ENCODE data around the gene CHDH.

The CHDH gene

DNA sequence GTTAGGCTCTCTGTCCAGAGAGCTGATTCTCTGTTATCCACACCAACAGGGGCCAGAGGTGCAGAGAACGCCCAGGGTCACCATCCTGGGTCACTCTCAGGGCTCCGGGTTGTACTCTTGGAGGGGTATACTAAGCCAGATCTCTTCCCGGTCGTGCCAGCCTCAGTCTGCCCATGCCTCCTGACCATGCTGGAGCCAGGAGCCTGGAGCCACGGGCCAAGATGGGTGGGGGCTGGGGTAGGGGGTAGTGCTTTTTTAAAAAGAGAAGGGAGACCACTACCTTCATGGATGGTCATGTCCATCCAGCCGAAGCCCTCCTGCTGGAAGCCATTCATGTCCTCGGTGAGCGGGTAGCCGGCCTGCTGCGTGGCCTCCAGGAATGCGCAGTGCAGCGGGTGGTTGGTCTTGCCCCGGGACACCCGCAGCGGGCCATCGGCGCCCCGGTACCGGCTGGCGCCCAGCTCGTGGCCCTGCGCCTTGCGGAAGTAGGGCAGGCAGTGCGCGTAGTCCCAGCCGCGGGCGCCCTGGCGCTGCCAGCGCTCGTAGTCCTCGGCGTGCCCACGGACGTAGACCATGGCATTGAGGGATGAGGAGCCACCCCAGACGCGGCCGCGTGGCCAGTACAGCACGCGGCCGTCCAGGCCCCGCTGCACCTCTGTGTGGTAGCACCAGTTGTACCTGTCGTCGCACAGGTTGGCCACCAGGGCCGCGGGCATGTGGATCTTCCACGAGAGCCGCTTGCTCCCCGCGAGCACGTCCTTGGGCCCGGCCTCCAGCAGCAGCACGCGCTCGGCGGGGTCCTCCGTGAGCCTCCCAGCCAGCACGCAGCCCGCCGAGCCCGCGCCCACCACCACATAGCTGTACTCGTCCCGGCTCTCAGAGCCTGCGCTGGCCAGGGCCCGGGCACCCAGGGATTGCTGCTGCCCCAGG lies 22.9 kb downstream of the CHDH start:
- no peak for DNase-seq

DNA sequence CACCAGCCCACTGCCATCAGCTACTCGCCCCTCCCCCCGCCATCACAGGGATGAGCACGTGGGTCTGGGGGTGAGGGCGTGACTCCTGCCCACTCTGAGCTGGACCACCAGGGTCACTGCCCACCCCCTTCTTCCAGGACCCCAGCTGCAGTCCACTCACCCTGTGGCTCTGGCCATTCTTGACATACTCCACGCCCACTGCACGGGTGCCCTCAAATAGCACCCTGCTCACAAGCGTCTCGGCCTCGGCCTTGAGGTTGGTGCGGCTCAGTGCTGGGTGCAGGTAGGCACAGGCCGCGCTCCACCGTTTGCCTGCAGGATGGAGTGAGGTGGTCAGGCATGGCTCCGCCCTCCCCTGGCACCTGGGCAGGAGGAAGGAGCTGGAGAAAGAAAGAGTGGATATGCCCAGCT lies 23.9 kb downstream of the CHDH start:
- no peak for DNase-seq

DNA sequence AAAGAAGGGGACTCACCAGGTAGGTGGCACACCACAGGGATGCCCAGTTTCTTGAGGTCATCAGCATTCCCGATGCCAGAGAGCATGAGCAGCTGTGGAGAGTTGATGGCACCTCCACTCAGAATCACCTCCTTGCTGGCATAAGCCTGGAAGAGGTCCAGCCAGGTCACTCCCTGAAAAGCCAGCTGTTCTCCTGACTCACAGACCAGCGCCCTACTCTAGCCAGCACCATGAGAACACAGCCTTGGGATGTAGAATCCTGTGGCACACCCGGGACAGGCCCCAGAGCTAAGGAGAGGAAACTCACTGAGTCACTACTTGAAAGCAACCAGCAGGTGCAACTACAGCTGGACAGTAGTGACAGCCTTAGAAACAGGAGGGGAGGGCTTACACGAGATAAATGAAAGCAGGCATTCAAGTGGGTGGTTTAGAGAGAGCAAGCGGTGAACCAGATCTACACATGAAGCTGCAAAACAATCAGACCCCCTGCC lies 24.5 kb downstream of the CHDH start:
- DNase-seq: no peak

DNA sequence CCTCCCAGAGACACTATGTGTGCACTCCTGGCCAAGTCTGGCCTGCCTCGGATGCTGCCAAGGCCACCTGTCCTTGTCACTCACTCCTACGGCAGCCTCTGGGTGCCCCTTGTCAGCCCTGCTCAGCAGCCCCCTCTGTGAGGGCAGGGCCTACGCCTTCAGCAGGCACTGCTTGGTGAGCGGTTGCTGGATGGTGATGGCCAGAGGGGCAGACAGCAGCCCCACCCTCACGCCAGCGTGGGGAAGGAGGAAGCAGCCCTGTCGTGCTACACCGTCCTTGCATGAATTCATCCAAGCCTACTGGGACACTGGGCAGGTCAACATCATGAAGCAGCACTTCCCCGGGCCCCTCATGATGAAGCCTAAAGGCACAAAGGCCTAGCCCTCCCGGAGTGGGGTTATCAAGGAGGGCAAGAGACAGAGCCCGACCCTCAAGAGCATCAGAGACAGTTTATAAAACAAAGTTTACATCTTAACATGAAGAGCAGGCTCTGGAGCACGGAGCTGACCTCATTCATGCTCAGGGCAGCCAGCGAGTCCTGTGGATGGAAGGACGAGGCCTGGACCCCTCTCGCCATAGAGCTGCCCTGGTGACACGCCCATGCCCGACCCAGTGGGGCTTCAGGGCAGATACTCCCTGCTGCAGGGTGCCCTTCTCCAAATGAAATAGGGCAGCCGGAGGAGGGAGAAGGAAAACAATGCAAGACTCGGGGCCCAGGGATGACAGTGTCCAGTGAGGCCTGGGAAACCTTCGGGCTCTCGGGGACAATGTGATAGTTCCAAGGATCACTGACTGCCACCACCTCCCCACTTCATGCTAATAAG lies 25.3 kb downstream of the CHDH start:
- no peak for DNase-seq

DNA sequence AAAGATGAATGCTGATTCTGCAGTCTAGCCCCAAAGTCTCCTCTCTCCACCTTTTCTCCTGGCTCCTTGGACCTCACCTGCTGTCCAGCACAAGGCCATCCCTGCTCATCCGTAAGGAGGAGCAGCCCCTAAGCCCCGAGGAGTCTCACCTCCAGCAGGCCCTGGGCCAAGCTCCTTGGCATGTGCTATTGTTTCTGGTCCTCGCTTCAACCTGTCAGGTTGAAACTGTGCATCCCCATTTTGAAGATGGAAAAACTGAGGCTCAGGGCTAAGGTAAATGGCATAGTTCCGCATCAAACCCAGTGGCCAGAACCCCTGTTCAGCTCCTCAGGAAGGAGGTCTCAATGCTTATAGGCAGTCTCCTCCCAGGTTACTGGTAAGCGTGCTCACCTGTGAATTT lies 26.1 kb downstream of the CHDH start:
- DNase-seq: no peak

DNA sequence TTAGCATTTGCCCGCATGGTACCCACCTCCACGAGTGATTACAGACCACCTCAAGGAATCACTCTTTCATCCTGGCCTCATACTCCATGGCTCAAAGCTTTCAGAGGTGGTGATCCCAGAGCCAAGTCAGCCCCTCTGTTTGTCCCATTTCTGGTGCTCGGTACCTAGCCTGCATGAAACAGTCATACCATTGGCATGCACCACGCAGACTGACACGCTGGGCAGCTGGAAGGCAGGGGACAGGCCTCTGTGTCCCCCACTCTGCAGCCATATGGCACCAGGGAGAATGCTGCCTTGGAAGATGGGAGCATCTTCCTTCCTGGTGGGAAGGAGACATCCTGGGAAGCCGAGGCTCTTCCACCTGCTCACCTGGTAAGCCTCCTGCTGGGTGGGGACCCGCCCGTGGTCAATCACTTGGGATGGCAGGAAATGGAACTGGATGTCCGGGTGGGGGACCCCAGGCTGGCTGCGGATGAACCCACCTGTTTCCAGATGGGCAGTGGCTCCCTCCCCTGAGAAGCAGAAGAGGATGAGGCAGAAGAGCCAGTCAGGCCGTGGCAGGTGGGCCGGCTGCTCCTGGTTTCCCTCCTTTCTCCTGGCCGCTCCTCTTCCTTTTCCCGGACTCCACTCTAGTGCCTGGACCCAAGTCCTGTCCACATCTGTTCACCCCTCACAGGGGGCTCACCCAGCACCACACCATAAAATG lies 26.9 kb downstream of the CHDH start:
- DNase-seq: no peak

DNA sequence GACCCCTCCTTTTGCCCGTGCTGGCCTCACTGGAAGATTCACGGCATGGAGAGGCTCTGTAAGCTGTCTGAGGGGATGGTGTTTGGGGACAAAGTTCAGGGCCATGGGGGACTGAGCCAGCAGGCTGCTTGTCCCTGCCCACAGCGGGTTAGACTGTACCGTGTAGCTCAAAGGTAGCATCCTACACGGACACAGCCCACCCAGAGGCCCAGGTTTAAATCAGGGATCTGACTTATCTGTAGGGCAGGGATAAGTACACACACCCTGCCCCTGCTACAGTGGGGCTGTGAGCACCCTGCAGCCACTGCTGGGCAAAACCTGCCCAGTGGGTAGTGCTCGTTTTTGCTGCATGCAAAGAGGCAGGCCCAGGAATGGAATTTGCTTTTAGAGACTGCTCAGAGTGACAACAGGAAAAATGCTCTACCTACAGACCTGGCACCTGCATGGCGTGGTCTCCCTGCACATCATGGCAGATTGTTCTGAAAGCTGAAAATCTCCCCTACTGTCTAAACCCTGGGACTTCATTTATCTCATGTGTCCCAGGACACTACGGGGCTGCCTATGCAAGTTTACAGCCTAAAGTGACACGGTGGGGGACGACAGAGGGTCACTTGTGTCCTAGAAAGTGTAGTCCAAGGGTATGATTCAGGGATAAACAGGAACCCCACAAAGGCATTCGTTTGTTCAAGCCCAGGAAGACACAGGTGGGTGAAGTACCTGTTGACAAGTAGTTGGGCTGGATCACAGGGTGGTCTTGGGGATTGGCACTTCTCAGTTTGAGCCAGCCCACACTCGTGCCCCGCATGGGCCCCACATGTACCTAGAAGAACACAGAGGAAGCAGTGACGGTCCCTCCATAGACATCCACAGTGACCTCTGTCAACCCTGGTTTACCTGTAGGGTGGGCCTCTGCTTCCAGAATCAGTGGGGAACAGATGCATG lies 27.7 kb downstream of the CHDH start:
- DNase-seq: no peak

DNA sequence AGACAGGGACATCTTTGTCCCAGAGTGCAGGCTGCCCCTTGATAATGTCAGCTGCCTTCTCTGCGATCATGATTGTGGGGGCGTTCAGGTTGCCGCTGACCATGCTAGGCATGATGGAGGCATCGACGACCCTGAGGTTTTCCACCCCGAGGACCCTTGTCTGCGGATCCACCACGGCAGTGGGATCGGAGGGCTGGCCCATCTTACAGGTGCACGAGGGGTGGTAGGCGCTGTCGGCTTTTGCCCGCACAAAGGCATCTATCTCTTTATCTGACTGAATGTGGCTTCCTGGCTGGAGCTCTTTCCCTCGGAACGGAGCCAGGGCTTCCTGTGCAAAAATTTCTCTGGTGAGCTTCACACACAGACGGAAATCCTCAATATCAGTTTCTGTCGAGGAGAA lies 28.4 kb downstream of the CHDH start:
- no peak for DNase-seq

DNA sequence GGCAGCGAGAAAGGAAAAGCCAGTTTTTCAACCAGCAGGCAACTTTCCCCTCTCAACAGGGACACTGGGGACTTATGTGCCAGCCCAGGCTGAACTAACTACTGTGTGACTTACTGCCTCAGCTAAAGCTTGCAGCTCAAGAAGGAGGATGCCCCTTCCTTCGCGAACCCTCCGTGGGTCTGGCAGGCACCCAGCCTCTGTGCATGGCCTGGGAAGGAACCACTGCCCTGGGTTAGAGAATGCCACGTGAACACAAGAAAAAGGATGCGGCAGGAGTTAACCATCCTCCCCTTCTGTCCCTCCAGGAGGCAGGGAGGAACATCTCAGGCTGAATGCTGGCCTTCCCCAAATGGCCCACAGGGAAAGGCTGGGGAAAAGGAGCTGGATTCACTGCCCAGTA lies 29.0 kb downstream of the CHDH start:
- no peak for DNase-seq

DNA sequence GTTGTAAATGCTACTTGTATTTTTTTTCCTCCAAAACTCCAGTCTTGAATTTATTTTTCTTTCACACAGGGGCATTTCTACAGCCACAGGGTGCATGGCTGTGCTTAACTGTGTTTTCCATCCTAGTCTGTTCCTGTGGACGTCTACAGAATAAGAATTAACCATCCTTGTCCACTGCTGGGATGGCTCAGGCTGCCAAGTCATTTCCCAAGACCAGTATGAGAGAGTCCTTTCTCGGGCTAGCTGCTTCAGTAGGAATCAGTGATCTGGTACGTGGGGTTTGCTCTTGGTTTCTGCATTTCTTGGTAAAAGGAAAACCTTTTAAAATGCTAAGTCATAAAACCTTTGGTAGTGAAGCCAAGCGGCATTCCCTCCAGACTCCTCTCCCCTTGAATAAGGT lies 29.8 kb downstream of the CHDH start:
- DNase-seq: no peak

DNA sequence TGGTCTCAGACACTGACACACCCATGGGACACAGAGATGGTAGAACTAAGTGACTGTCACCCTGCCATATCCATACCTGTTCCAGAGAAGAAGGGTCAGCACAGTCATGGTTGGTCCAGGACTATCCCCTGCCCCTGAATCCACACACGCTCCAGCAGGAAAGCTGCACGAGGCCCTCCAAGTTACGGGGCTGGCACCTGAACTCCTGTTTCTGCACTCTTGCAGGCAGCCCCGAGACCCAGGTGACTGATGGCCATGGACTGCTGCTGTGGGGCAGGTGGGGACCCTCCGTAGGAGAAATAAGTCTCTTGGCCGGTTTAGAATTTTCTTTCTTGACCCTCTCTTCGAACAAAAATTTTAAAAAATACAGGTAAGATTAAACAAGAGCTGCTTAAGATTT lies 30.6 kb downstream of the CHDH start:
- DNase-seq: no peak

DNA sequence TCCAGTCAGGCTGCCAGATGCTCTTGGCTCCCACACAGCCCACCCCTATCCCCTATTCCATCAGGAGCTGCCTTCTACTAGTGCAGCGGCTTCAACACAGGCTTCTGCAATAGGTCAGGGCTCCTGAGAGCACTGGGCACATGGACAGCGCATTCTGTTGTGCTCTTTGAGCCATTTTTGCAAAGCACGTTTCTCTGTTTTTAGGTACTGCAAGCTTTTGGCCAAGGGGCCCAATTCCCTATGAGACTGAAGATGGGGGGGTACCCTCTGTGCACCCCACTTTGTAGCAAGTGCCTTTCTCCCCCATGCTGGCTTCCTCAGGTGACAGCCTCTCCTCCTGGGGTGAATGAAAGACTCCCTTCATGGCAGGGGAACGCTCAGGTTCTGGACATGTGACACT lies 31.2 kb downstream of the CHDH start:
- DNase-seq: no peak

DNA sequence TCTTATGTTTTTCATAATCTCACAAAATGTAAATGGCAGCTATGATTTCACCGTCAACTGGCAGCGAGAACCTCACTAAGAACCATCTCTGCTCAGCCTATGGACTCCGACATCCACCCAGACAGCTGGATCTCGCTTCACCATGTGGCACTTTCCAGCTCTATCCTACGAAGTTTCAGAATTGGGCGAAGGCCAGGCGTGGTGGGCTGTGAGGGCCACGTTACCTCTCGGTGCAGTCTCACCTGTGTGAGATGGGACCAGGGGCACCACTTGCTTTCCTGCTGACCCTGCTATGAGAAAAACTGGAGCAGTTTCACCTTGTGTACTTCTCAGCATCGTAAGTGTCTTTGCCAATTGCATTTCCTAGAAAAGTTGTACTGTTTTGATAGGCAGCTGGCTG lies 32.3 kb downstream of the CHDH start:
- DNase-seq: no peak

DNA sequence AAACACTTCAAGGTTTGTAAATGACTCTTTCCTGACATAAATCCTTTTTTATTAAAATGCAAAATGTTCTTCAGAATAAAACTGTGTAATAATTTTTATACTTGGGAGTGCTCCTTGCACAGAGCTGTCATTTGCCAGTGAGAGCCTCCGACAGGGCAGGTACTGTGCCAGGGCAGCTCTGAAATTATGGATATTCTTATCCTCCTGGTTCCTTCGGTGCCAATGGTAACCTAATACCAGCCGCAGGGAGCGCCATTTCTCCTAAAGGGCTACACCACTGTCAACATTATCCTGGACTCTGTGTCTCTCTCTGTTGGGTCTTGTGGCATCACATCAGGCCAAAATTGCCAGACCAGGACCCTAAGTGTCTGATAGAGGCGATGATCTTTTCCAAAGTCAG lies 33.0 kb downstream of the CHDH start:
- DNase-seq: no peak

DNA sequence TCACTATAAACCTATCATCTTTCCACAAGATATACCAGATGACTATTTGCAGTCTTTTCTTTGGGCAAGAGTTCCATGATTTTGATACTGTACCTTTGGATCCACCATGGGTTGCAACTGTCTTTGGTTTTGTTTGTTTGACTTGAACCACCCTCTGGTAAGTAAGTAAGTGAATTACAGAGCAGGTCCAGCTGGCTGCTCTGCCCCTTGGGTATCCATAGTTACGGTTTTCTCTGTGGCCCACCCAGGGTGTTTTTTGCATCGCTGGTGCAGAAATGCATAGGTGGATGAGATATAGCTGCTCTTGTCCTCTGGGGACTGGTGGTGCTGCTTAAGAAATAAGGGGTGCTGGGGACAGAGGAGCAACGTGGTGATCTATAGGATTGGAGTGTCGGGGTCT lies 33.8 kb downstream of the CHDH start:
- DNase-seq: no peak

DNA sequence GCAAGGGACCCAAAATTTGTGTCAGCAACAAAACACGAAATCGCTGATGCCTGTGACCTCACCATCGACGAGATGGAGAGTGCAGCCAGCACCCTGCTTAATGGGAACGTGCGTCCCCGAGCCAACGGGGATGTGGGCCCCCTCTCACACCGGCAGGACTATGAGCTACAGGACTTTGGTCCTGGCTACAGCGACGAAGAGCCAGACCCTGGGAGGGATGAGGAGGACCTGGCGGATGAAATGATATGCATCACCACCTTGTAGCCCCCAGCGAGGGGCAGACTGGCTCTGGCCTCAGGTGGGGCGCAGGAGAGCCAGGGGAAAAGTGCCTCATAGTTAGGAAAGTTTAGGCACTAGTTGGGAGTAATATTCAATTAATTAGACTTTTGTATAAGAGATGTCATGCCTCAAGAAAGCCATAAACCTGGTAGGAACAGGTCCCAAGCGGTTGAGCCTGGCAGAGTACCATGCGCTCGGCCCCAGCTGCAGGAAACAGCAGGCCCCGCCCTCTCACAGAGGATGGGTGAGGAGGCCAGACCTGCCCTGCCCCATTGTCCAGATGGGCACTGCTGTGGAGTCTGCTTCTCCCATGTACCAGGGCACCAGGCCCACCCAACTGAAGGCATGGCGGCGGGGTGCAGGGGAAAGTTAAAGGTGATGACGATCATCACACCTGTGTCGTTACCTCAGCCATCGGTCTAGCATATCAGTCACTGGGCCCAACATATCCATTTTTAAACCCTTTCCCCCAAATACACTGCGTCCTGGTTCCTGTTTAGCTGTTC lies 34.9 kb downstream of the CHDH start:
- no peak for DNase-seq

DNA sequence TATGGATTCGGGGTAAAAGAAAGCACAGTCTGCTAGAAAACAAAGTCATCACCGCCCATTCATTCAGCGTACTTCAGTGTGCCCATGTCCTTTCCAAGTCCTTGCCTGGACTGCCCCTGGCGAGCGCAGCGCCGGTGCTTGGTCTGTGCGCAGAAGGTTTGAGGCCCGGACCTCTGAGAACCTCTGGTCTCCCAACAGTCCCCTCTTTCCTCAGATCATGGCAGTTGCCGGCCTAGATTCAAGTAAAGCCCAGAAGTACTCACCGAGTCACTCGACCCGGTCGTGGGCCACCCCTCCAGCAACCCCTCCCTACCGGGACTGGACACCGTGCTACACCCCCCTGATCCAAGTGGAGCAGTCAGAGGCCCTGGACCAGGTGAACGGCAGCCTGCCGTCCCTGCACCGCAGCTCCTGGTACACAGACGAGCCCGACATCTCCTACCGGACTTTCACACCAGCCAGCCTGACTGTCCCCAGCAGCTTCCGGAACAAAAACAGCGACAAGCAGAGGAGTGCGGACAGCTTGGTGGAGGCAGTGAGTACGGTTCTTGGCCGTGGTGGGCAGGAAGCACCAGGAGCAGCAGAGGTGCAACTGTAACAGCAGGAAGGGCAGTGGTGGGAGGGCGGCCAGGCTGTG lies 36.3 kb downstream of the CHDH start:
- no peak for DNase-seq

DNA sequence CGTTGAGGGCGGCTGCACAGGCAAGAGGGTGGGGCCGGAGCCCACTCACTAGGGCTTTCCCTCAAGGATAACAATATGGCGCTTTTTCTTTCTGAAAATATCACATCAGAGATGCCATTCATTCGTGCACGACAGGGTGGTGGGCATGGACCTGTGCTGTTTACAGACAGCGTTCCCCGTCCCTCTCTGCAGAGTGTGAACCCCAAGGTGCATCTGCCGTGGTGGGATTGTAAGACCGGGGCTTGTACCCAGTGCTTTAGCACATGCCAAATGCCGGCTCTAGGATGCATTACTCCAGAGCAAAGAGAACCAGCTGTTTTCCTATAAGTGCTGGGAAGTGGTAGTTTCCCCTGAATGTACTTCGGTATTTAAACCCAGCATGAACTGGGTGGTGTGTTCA lies 37.0 kb downstream of the CHDH start:
- DNase-seq: no peak

DNA sequence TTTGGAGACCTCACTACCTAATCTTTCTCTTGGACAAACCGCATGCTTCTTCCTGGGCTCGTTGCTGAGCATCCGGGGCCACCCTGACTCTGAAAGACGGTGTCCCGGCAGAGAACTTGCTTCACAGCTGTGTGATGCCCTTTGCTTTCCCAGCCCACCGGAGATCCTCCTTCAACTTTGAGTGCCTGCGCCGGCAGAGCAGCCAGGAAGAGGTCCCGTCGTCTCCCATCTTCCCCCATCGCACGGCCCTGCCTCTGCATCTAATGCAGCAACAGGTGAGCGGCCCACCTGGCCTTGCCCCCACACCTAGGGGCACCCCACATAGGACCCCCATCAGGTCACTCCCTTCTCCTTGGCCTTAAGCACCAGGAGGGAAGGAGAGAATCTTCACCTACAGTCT lies 37.7 kb downstream of the CHDH start:
- DNase-seq: no peak

DNA sequence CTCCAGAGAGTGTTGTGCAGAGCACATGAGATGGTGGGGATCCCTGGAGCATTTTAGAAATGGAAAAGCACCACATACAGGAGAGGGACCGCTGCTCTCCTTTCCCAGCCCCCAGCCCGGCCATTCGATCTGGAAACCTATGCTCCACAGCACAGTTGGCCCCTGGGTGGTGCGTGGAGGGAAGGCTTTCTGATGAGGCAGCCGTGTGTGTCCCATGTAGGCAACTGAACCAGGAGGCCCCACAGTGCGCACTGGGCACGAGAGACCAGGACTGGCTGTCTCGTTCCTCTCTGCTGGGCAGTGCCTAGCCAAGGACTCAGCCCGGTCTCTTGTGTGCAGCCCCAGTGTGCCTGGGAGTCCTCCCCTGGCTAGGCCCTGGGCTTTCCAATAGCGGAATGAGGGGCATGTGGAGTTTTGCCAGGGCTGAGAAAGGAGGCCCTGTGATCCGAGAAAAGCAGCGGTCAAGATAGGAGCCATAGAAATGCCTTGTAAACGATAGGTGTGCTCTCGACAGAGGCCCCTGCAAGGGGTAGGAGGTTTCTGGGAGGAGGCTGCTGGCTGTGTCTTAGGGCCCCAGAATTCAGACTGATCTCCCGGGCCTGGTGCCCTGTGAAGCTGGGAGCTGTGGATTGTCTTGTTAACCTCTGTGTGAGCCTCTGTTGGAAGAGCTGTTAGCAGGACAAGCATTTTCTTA lies 39.0 kb downstream of the CHDH start:
- no peak for DNase-seq

Measured in activated T-cell treated with anti-CD3 and anti-CD28 coated beads, Interleukin-2, amount 50 U/mL, for 48 hours (primary cell).